H1 (cell line): Measurements from ENCODE around the gene CCER1. TPM values are rescaled to one million over a fixed set of nuclear protein-coding genes. Genes with fewer than 3 reads are reported as not detected.

Experiments
- ATF3 ChIP-seq: IDR thresholded peaks from 2 replicates; pipeline ENCODE4 v1.6.1; 2011; ENCODE audit warnings: low read depth, mild to moderate bottlenecking, low read length; ENCODE audit not compliant: insufficient read depth
- JUN ChIP-seq: IDR thresholded peaks from 2 replicates; pipeline ENCODE4 v1.6.1; 2011; ENCODE audit warnings: low read depth, mild to moderate bottlenecking, improper control_type of control experiment, low read length
- NANOG ChIP-seq: IDR thresholded peaks from 2 replicates; pipeline ENCODE4 v1.6.1; 2011; ENCODE audit warnings: low read length, low read depth, mild to moderate bottlenecking, inconsistent platforms; ENCODE audit not compliant: insufficient read depth, poor library complexity, severe bottlenecking
- polyA plus RNA-seq, 7 experiments: library from polyadenylated mRNA; depleted of rRNA in 3 of 7; stranded (reverse) in 5 of 7; unstranded in 2 of 7; fragments of >200 nt in 5 of 7; fragments of 200-250 nt in 2 of 7; gene quantifications; 1 replicate in 5 of 7; 2 replicates in 1 of 7; 4 replicates in 1 of 7; pipeline versions ENCODE4 v1.2.1 to v1.2.3, GENCODE V29; 2011 to 2013; ENCODE audit warnings: missing spikeins in 2 of 7, mixed read lengths in 2 of 7
- total RNA-seq: library from RNA; stranded (reverse); fragmentation: NEBNext Ultra II Directional; extraction: Animal tissue kit (Norgen Biotek cat#: 25700); gene quantifications from 2 replicates; pipeline ENCODE4 v1.2.1, GENCODE V29; 2021

The CCER1 gene
- total and polyA plus RNA-seq, 2 of the 8 experiments (the other 6 are each of a cell fraction or from before 2014, with no cell fraction given), result not detected

GRCh38 chr12:90943255-90943654 lies 11.7 kb downstream of the CCER1 start (continued):
- TF ChIP-seq NANOG (no peak), ATF3 (no peak), JUN (no peak)
